ENCODE measurements around the gene PPT1. TPM values are rescaled to one million over a fixed set of nuclear protein-coding genes. Genes with fewer than 3 reads are reported as not detected.
"Not testable (repeated sequence)": the region's sequence is repeated elsewhere in the genome, so short reads cannot be mapped to it uniquely, and the experiment has no call there.

The PPT1 gene
- total RNA-seq, 4 donors from 2014 or later = 58.1 to 77.7 (median 64.2) TPM

DNA sequence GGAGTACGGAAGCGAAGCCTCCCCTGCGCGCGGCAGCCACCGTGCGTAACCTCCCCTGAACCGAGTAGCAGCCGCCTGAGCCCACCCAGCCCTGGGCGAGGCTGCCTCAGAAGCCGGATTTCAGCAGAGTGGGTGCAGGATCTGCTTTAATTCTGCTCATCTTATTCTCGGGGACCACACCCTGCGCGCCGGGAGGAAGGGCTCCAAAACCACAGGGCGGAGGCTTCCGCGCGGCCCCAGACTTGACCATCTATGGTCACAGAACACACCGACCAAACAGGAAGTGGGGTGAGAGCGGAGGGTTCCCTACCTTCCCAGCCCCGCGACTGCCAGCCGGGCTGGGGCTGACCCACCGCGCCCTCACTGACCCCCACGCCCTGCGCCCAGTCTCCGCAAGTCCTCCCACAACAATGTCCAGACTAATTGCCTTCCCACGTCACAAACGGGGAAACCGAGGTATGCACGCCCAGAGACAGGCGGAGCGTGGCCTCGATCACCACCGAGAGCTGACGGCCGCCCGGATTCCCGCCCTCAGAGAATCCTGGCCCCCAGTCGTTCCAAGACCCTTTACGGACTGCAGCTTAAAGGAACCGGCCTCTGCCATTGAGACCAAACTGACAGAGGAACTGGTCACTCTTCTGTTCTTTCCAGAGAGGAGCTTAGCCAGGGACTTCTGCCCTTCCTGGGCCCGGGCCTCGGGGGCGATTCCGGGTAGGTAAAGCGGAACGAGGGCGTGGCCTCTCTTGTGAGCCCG is 57.1 kb downstream of the PPT1 start:
- intact Hi-C loops (cut with DNase I) = no loop called here
- TF ChIP-seq, protein P1, sequence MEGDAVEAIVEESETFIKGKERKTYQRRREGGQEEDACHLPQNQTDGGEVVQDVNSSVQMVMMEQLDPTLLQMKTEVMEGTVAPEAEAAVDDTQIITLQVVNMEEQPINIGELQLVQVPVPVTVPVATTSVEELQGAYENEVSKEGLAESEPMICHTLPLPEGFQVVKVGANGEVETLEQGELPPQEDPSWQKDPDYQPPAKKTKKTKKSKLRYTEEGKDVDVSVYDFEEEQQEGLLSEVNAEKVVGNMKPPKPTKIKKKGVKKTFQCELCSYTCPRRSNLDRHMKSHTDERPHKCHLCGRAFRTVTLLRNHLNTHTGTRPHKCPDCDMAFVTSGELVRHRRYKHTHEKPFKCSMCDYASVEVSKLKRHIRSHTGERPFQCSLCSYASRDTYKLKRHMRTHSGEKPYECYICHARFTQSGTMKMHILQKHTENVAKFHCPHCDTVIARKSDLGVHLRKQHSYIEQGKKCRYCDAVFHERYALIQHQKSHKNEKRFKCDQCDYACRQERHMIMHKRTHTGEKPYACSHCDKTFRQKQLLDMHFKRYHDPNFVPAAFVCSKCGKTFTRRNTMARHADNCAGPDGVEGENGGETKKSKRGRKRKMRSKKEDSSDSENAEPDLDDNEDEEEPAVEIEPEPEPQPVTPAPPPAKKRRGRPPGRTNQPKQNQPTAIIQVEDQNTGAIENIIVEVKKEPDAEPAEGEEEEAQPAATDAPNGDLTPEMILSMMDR (IDR thresholded peaks at IDR 0.05) = no peak
- peak; percentile 53 to 93 for TF ChIP-seq POLR2A (IDR thresholded peaks at IDR 0.05)
- 0% methylated on average over 39 to 41 of the region's 52 CpGs for WGBS, 2 donors
- peak; percentile 81 to 84 for DNase-seq
- Histone ChIP-seq H3K36me3 (no peaks in the 10 kb centered on the region), H3K27me3 (no peaks in the 10 kb centered on the region), H3K4me1 (peaks cover 16 to 40% of the 10 kb centered on the region in 2 donors), H3K27ac (peak overlapping the region; percentile 96 to 99 (median 99)), H3K9me3 (no peaks in the 10 kb centered on the region), H3K4me3 (replicated peaks in 1 of 3) (peak overlapping the region; percentile 25 to 94 (median 75))

DNA sequence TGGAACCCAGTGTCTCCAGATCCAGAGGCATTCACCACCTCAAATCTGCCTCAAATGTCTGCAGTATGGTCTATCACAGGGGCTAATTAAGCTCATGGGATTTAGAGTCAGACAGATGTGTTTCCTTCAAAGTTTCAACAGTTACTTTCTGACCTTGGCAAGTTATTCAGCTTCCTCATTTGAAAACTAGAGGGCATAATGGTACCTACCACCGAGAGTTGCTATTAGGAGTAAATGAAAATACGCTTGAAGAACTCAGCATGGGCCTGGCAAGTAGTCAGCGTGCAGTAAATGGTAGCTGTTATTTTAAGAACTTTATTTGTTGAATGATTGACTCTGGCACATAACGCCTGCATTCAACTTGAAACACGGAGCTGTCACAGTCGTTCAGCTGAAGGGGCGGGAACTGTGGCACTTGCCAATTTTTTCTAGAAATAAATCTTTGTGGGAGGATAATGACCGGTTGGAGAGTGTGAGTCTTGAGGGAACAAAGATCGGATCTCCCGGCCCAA is 57.8 kb downstream of the PPT1 start:
- TF ChIP-seq POLR2A (IDR thresholded peaks at IDR 0.05) = no peak
- TF ChIP-seq, protein P1 (IDR thresholded peaks at IDR 0.05) = peak in 3 of 6 experiments; percentile 27 to 51 (median 36)
- Histone ChIP-seq H3K9me3 (no peaks in the 10 kb centered on the region), H3K4me1 (peaks cover 16 to 40% of the 10 kb centered on the region in 2 donors), H3K27ac (peak overlapping the region; percentile 96 to 99 (median 99)), H3K4me3 (replicated peaks in 1 of 3) (peak overlapping the region; percentile 25 to 94 (median 75)), H3K36me3 (no peaks in the 10 kb centered on the region), H3K27me3 (no peaks in the 10 kb centered on the region)
- 0% methylated on average over 10 of the region's 10 CpGs for WGBS, 2 donors
- intact Hi-C loops (cut with DNase I) = no loop called here
- peak; percentile 57 to 64 for DNase-seq

DNA sequence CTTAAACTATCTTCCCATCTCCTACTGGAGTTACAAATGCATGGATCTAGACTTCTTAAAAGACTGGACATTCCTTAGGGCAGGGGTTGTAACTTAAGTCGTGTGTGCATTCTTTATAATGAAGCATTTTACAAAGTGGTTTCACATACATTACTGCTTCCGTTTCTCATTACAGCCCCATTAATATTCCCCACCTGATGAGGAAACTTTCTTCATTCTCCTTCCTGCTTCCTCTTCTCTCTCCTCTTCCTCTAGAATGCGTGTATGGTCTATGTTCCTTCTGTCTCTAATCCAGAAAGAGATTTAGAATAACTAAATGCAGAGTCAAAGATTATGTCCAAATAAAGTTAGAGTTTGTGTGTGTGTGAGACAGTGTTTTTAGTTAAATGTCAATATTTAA is 58.4 kb downstream of the PPT1 start:
- no peak for TF ChIP-seq POLR2A (IDR thresholded peaks at IDR 0.05)
- TF ChIP-seq, protein P1 (IDR thresholded peaks at IDR 0.05) = no peak
- H3K4me3 ChIP-seq (replicated peaks in 1 of 3) = no peak overlapping the region
- H3K4me1 ChIP-seq = peaks cover 16 to 36% of the 10 kb centered on the region in 2 donors
- H3K27ac ChIP-seq = peak overlapping the region; percentile 96 to 99 (median 99)
- 64 to 69% methylated on average over 3 of the region's 3 CpGs for WGBS, 2 donors
- DNase-seq = no peak
- no peaks in the 10 kb centered on the region for H3K9me3 ChIP-seq
- intact Hi-C loops (cut with DNase I) = no loop called here
- no peaks in the 10 kb centered on the region for H3K27me3 ChIP-seq
- no peaks in the 10 kb centered on the region for H3K36me3 ChIP-seq

DNA sequence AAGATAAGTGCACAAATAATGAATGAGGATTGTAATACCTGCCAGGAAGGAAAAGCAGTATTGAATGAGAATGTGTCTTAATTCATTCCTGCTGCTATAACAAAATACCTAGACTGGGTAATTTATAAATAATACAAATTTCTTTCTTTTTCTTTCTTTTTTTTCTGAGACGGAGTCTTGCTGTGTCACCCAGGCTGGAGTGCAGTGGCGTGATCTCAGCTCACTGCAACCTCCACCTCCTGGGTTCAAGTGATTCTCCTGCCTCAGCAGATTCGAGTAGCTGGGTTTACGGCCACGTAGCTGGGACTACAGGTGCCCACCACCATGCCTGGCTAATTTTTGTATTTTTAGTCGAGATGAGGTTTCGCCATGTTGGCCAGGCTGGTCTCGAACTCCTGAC is 59.8 kb downstream of the PPT1 start:
- H3K4me3 ChIP-seq (replicated peaks in 1 of 3); DNase-seq; H3K36me3 ChIP-seq; intact Hi-C loops (cut with DNase I); H3K9me3 ChIP-seq; H3K27me3 ChIP-seq; H3K27ac ChIP-seq: not testable (repeated sequence)
- peaks cover 16 to 24% of the 10 kb centered on the region in 2 donors for H3K4me1 ChIP-seq
- WGBS, 2 donors = 85 to 86% methylated on average over 8 of the region's 8 CpGs

DNA sequence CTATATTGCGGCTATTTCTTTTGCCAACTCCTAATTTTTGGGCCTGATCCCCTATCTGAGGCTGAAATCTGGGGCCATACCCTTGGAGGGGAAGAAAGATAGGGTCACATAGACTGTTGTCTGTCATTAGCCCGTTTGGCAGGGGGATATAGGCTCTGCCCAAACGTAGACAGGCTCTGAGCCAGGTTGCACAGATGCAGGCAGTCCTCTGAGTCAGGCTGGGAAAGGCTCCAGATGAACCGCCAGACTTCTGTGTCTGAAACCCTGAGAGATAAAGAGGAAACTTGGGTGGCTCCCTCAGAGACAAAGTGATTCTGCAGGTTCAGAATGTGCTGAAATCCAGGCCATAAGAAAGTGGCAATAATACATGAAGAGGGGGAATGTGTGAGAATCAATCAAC is 60.5 kb downstream of the PPT1 start:
- Histone ChIP-seq H3K36me3 (no peaks in the 10 kb centered on the region), H3K27me3 (no peaks in the 10 kb centered on the region), H3K9me3 (no peaks in the 10 kb centered on the region), H3K4me3 (replicated peaks in 1 of 3) (no peak overlapping the region), H3K4me1 (peaks cover 13 to 18% of the 10 kb centered on the region in 2 donors), H3K27ac (peak overlapping the region in 1 of 3 donors; percentile 15)
- WGBS, 2 donors = 47 to 59% methylated on average over 4 of the region's 4 CpGs
- intact Hi-C loops (cut with DNase I) = no loop called here
- DNase-seq = peak in 1 of 2 donors; percentile 14
- no peak for TF ChIP-seq POLR2A (IDR thresholded peaks at IDR 0.05)
- TF ChIP-seq, protein P1 (IDR thresholded peaks at IDR 0.05) = no peak
